NCI-H2081 (cell line): ENCODE measurements around the gene ILRUN.
"Not testable (repeated sequence)": the region's sequence is repeated elsewhere in the genome, so short reads cannot be mapped to it uniquely, and the experiment has no call there.

Source experiments
- DNase-seq, 2 experiments: peaks; one replicate each; lab custom pipeline; 2025; lab: John Stamatoyannopoulos, UW

The ILRUN gene

GRCh38 chr6:34697544-34697836 lies 923 bp upstream of the ILRUN start:
- DNase-seq = no peak

GRCh38 chr6:34696189-34696738 lies 303 bp downstream of the ILRUN start:
- DNase-seq = no peak

DNA sequence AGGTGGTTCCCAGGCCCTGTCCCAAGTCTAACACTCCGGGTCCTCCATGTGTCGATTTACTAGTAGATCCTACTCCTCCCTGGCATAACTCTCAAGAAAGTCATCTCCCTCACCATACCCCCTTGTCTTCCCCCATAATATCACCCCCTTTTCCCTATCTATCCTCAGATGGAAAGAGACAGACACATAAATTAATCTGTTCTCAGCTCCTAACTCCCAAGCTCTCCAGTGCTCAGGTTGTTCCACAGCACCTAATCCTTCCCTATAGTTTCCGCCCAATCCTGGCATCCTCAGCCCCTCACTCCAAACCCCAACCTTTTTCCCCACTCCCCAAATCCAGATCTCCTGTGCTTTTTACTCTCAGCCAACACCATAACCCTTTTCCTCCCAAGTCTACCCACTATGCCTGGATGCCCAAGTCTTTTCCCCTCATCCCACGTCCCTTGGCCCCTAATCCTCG lies 808 bp downstream of the ILRUN start:
- no peak for DNase-seq

DNA sequence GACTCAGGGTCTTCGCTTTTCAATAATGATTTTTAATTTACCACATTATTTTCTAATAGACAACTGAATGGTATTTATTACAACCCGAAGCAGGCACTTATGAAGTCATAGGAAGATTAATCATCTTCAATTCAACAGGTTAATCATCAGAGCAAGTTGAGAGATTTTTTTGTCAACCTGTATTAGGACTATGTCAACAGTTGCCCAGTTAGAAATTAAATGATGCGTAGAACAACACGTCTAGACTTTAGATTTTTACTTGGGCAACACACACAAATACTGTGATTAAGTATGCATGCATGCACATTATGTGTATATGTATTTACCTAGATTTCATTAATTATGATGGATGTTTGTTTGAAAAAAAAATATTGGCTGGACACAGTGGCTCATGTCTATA lies 4.3 kb downstream of the ILRUN start:
- DNase-seq = no peak

GRCh38 chr6:34689742-34690141 lies 6.8 kb downstream of the ILRUN start:
- no peak for DNase-seq

DNA sequence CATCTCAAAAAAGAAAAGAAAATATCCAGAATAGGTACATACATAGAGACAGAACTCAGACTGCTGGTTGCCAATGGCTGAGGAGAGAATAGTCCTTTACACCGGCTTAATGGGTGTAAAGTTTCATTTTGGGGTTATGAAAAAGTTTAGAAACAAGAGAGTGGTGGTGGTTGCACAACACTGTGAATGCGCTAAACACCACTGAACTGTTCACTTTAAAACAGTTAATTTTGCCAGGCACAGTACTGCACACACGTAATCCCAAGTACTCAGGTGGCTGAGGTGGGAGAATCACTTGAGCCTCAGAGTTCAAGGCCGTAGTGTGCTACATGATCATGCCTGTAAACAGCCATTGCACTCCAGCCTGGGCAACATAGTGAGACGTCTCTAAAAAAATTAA lies 7.6 kb downstream of the ILRUN start:
- DNase-seq = no peak

DNA sequence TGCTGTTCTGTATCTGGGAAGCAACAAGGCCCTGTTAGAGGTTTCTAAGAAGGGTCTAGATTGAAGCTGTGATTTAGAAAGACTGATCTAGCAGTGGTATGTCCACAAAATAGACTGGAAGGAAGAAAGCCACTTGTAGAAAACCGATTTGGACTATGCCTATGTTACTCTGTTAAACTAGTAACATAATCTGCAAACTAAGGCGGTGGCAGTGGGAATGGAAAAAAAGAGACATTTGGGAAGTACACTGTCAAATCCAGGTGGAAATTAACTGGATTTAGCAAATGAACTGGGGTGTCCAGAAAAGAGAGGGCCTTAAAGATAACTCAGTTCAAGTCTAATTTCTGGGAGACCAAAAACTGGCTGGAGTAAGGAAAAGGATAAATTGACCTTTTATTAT lies 11.6 kb downstream of the ILRUN start:
- no peak for DNase-seq

DNA sequence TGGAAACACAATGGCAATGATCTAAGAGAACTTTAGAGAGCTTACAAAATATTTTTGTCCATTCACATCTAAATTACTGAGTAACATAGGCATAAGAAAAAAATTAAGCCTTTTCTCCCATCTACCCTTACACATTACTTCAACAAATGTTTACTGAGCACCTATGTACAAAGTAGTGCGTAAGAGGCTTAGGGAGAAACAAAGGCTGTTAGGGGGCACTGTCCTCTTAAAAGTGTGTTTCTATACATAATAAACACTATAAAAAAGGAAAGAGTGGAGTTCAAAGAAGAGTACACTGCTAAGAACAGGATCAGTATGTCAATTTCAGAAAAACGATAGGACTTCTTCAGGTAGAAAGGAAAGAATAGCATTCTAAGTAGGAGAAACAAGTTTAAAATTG lies 12.2 kb downstream of the ILRUN start:
- no peak for DNase-seq

DNA sequence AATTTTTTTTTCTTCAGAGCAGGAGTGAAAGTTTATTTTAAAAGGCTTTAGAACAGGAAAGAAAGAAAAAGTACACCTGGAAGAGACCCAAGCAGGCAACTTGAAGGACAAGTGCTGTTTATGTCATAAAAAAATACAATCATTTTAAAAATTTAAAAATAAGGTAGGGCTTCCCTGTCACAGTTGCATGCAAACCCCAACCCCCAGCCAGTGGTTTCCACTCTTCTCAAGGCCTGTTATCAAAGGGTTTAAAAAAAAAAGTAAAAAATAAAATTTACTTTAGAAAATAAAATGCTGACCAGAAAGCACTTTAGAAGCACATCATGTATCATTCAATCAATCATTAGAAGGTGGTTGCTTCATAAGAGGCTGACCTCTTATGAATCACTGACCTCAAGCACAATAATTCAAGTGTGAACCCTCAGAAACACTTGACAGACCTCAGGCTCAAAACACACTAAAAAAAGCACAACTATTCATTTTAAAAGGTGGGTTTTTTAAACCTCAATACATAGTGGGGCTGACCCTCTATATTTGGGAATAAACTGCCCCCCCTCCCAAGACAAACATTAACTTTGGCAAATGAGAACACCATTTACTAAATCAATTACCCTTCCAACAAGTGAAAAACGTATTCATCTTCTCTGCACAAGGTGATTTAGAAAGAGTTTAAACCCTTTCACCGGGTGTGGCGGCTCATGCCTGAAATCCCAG lies 15.6 kb downstream of the ILRUN start:
- no peak for DNase-seq

DNA sequence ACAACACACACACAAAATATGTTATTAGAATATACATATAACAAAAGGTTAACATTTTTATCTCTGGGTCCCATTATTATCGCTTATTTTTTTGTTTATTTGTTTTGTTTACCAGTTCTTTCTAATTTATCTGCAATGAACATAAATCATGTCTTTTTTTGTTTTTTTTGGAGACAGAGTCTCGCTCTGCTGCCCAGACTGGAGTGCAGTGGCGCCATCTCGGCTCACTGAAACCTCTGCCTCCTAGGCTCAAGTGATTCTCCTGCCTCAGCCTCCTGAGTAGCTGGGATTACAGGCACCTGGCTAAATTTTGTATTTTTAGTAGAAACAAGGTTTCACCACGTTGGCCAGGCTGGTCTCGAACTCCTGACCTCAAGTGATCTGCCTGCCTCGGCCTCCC lies 16.3 kb downstream of the ILRUN start:
- not testable (repeated sequence) for DNase-seq

GRCh38 chr6:34679552-34680253 lies 16.9 kb downstream of the ILRUN start:
- DNase-seq = no peak

DNA sequence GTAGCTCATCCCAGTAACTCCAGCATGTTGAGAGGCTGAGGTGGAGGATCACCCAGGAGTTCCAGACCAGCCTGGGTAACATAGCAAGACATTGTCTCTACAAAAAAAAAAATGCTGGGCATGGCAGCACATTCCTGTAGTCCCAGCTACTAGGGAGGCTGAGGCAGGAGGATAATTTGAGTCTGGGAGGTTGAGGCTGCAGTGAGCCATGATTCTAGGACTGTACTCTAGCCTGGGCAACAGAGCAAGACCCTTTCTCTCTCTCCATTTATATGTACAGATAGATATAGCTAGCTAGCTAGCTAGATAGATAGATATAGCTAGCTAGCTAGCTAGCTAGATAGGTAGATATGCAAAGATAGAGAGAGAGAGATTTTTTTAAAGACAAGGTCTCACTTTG lies 20.4 kb downstream of the ILRUN start:
- DNase-seq = no peak

GRCh38 chr6:34674930-34675329 lies 21.6 kb downstream of the ILRUN start:
- DNase-seq = not testable (repeated sequence)

DNA sequence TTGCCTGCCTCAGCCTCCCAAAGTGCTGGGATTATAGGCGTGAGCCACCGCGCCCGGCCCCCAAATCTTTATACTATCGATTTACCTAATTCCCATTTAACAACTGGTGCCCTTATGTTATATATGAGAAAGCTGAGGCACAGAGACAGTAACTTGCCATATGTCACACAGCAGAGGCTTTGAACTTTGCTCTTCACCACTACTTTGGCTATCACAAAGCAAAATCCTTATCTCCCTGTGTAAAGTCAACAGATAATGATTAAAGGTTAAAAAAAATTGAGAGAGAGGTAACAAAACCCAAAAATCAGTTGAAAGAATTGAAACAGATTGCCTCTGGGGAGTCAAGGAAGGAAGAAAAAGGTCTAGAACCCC lies 22.3 kb downstream of the ILRUN start:
- DNase-seq = no peak

GRCh38 chr6:34673064-34673463 lies 23.5 kb downstream of the ILRUN start:
- no peak for DNase-seq

- no peak for DNase-seq
Measured at GRCh38 chr6:34672657-34673043, 23.9 kb downstream of the ILRUN start.

DNA sequence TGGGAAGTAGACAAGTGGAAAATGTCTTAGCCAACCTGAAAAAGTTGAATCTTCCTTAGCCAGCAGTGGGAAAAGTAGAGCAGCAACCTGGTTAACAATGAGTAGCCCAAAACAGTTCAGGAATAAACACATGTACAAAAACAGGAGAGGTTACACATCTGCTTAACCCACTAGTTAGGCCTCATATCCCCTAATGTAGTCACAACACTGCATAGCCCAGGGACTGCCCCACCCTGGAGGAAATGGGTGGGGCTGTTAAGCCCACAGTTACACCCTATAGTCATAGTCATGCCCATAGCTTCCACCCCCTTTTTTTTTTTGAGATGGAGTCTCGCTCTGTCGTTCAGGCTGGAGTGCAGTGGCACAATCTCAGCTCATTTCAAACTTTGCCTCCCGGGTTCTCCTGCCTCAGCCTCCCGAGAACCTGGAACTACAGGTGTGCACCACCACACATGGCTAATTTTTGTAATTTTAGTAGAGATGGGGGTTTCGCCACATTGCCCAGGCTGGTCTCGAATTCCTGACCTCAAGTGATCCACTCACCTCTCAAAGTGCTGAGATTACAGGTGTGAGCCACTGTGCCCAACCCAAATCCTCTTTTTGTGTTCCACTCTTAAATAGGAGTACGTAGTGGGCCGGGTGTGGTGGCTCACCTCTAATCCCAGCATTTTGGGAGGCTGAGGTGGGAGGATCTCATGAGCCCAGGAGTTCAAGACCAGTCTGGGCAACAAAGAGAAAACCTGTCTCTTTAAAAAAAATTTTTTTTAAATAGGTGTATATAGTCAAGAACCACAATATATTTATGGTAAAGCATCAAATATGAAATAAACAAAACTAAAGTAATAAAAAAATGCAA lies 24.5 kb downstream of the ILRUN start:
- no peak for DNase-seq

GRCh38 chr6:34671367-34671766 lies 25.2 kb downstream of the ILRUN start:
- no peak for DNase-seq

- not testable (repeated sequence) for DNase-seq
Measured at GRCh38 chr6:34668799-34669198, 27.8 kb downstream of the ILRUN start.

GRCh38 chr6:34667481-34668238 lies 28.9 kb downstream of the ILRUN start:
- DNase-seq = no peak

DNA sequence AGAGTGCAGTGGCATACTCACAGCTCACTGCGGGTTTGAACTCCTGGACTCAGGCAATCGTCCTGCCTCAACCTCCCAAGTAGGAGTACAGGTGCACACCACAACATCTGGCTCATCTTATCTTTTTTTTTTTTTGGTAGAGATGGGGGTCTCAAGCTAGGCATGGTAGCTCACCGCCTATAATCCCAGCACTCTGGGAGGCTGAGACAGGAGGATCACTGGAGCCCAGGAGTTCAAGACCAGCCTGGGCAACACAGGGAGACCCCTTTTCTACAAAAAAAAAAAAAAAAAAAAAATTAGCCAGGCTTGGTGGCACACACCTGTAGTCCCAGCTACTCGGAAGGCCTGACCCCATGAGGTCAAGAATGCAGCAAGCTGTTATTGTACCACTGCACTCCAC lies 31.5 kb downstream of the ILRUN start:
- no peak for DNase-seq
